OCI-LY1 (cell line): ENCODE data around the gene LCOR.

ENCODE experiments used
- H2AFZ ChIP-seq: fragments of 200-600 bp; sonication (generic), shearing (Covaris generic); 2 replicates; pipeline ENCODE4 v1.6.0; 2014; ENCODE audit warnings: antibody characterized with exemption, mild to moderate bottlenecking, low read length
- H3F3A ChIP-seq: fragments of 200-600 bp; sonication (generic), shearing (Covaris generic); 2 replicates; pipeline ENCODE4 v1.6.0; 2014; ENCODE audit warnings: mild to moderate bottlenecking, antibody characterized with exemption, low read length, moderate library complexity; ENCODE audit not compliant: insufficient read depth
- H3K27ac ChIP-seq: fragments of 200-600 bp; sonication (generic); 2 replicates; pipeline ENCODE4 v1.5.1; 2014; ENCODE audit warnings: low read length, mixed run types, mild to moderate bottlenecking, low read depth; ENCODE audit not compliant: poor library complexity, severe bottlenecking
- H3K27me3 ChIP-seq: fragments of 200-600 bp; sonication (generic); 2 replicates; pipeline ENCODE4 v1.6.0; 2014; ENCODE audit warnings: antibody characterized with exemption, mild to moderate bottlenecking, low read length, moderate library complexity; ENCODE audit not compliant: insufficient read depth
- H3K36me3 ChIP-seq: fragments of 200-600 bp; sonication (generic); 2 replicates; pipeline ENCODE4 v1.6.1; 2014; ENCODE audit warnings: mild to moderate bottlenecking, antibody characterized with exemption, low read length, moderate library complexity, mixed read lengths; ENCODE audit not compliant: insufficient read depth
- H3K4me1 ChIP-seq: fragments of 200-600 bp; sonication (generic); 2 replicates; pipeline ENCODE4 v1.5.1; 2014; ENCODE audit warnings: mild to moderate bottlenecking, low read length, moderate library complexity; ENCODE audit not compliant: insufficient read depth, severe bottlenecking
- H3K4me2 ChIP-seq: fragments of 200-600 bp; sonication (generic), shearing (Covaris generic); 2 replicates; pipeline ENCODE4 v1.6.1; 2014; ENCODE audit warnings: low read length
- H3K4me3 ChIP-seq: fragments of 200-600 bp; sonication (generic); 2 replicates; pipeline ENCODE4 v1.5.1; 2014; ENCODE audit warnings: low read length, low read depth, mild to moderate bottlenecking, mixed read lengths; ENCODE audit not compliant: poor library complexity, severe bottlenecking
- H3K79me2 ChIP-seq: fragments of 200-600 bp; shearing (Covaris generic); 2 replicates; pipeline ENCODE4 v1.6.1; 2016; ENCODE audit warnings: mixed run types, low read length, mixed read lengths; ENCODE audit not compliant: insufficient read depth
- H3K9ac ChIP-seq: fragments of 200-600 bp; sonication (generic), shearing (Covaris generic); 2 replicates; pipeline ENCODE4 v1.6.1; 2014; ENCODE audit warnings: mild to moderate bottlenecking, low read length, mixed read lengths
- H3K9me2 ChIP-seq: fragments of 200-600 bp; sonication (generic), shearing (Covaris generic); 2 replicates; pipeline ENCODE4 v1.6.1; 2014; ENCODE audit warnings: low read depth, mild to moderate bottlenecking, low read length, mixed read lengths
- H3K9me3 ChIP-seq: fragments of 200-600 bp; shearing (Covaris generic); 2 replicates; pipeline ENCODE4 v1.6.1; 2014; ENCODE audit warnings: low read length, mixed read lengths
- H4K20me1 ChIP-seq: fragments of 200-600 bp; sonication (generic), shearing (Covaris generic); 2 replicates; pipeline ENCODE4 v1.6.0; 2016; ENCODE audit warnings: mild to moderate bottlenecking, low read length; ENCODE audit not compliant: insufficient read depth
- CTCF ChIP-seq: fragments of 200-600 bp; sonication (generic), shearing (Covaris generic); IDR thresholded peaks from 2 replicates; pipeline ENCODE4 v1.5.1; 2017; ENCODE audit warnings: mild to moderate bottlenecking, antibody characterized with exemption, low read length, moderate library complexity, mixed read lengths
- EZH2 ChIP-seq: fragments of 200-600 bp; sonication (generic), shearing (Covaris generic); IDR thresholded peaks from 2 replicates; pipeline ENCODE4 v1.8.0; 2017; ENCODE audit warnings: borderline replicate concordance, mixed run types, mild to moderate bottlenecking, antibody characterized with exemption, low read length, moderate library complexity, mixed read lengths

LCOR gene

GRCh38 chr10:97013983-97014382 is 181.9 kb downstream of the LCOR start:
- no peak for TF ChIP-seq CTCF
- no peak for TF ChIP-seq EZH2
- Histone ChIP-seq H2AFZ (no peak overlapping the region), H3K9ac (no peak overlapping the region), H4K20me1 (no peaks in the 10 kb centered on the region), H3K27ac (no peak overlapping the region), H3K4me1 (peaks cover 11% of the 10 kb centered on the region), H3F3A (no peaks in the 10 kb centered on the region), H3K4me2 (no peak overlapping the region), H3K9me3 (no peaks in the 10 kb centered on the region), H3K79me2 (no peaks in the 10 kb centered on the region), H3K9me2 (no peaks in the 10 kb centered on the region), H3K4me3 (no peak overlapping the region), H3K36me3 (0 out of 2 replicates have a peak, but pooled peaks cover 4% of the 10 kb centered on the region), H3K27me3 (no peaks in the 10 kb centered on the region)

DNA sequence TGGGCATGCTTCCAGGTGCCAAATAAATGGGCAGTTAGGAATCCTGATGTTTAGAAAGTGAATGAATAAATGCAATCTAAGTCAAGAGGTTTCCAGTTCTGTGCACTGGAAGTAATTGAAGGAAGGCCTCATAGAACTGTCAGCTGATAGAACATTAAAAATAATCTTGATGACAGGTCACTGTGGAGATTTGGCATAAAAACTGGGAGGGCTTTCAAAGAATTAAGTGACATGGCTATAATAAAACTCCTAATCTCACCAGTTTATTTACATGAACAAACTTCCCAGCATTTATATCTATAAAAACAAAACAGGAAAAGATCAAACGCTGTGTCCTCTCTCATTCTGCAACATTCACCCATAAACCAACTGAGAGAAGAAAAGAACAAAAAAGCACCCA is 183.1 kb downstream of the LCOR start:
- Histone ChIP-seq H3K36me3 (no peaks in the 10 kb centered on the region), H3K9ac (no peak overlapping the region), H2AFZ (no peak overlapping the region), H3F3A (no peaks in the 10 kb centered on the region), H3K4me2 (no peak overlapping the region), H3K4me1 (peaks cover 11% of the 10 kb centered on the region), H3K9me2 (no peaks in the 10 kb centered on the region), H3K27ac (no peak overlapping the region), H3K27me3 (no peaks in the 10 kb centered on the region), H4K20me1 (no peaks in the 10 kb centered on the region), H3K79me2 (no peaks in the 10 kb centered on the region), H3K4me3 (no peak overlapping the region), H3K9me3 (no peaks in the 10 kb centered on the region)
- no peak for TF ChIP-seq EZH2
- no peak for TF ChIP-seq CTCF

GRCh38 chr10:97016728-97017473 is 184.8 kb downstream of the LCOR start:
- TF ChIP-seq CTCF = no peak
- TF ChIP-seq EZH2 = no peak
- Histone ChIP-seq H3F3A (no peaks in the 10 kb centered on the region), H3K9me3 (no peaks in the 10 kb centered on the region), H3K36me3 (no peaks in the 10 kb centered on the region), H4K20me1 (no peaks in the 10 kb centered on the region), H3K9ac (no peak overlapping the region), H3K4me1 (peaks cover 18% of the 10 kb centered on the region), H3K4me2 (peak overlapping the region; percentile 39; the same call in 1 of the 2 replicates), H3K4me3 (no peak overlapping the region), H3K27me3 (no peaks in the 10 kb centered on the region), H3K27ac (no peak overlapping the region), H3K9me2 (no peaks in the 10 kb centered on the region), H3K79me2 (no peaks in the 10 kb centered on the region), H2AFZ (no peak overlapping the region)
